Neural progenitor cell (in vitro differentiated cells): Measurements from ENCODE around the gene TCF4. TPM values are rescaled to one million over a fixed set of nuclear protein-coding genes. Genes with fewer than 3 reads are reported as not detected.

Source experiments
- DNase-seq: peaks from one replicate; pipeline ENCODE4 v3.0.0-alpha.2; 2016; ENCODE audit warnings: low spot score
- H2AFZ ChIP-seq: fragments of 200-600 bp; sonication (generic); replicated peaks from 2 replicates; pipeline ENCODE4 v1.6.1; 2016; ENCODE audit warnings: antibody characterized with exemption
- H3F3A ChIP-seq: fragments of 200-600 bp; sonication (generic); 2 replicates; pipeline ENCODE4 v1.6.1; 2016; ENCODE audit warnings: antibody characterized with exemption, low read depth
- H3K27ac ChIP-seq: fragments of 200-600 bp; sonication (generic); 2 replicates; pipeline ENCODE4 v1.5.1; 2016; ENCODE audit warnings: mild to moderate bottlenecking
- H3K27me3 ChIP-seq: fragments of 200-600 bp; sonication (generic); 2 replicates; pipeline ENCODE4 v1.6.1; 2016; ENCODE audit warnings: mild to moderate bottlenecking, moderate library complexity
- H3K36me3 ChIP-seq: fragments of 200-600 bp; sonication (generic); 2 replicates; pipeline ENCODE4 v1.5.1; 2016
- H3K4me1 ChIP-seq: fragments of 200-600 bp; sonication (generic); 2 replicates; pipeline ENCODE4 v1.6.1; 2016; ENCODE audit warnings: mixed run types
- H3K4me2 ChIP-seq: fragments of 200-600 bp; sonication (generic); 2 replicates; pipeline ENCODE4 v1.6.1; 2016
- H3K4me3 ChIP-seq: fragments of 200-600 bp; sonication (generic); 2 replicates; pipeline ENCODE4 v1.5.1; 2016
- H3K79me2 ChIP-seq: fragments of 200-600 bp; sonication (generic); 2 replicates; pipeline ENCODE4 v1.6.1; 2016; ENCODE audit warnings: low read depth
- H3K9ac ChIP-seq: fragments of 200-600 bp; sonication (generic); 2 replicates; pipeline ENCODE4 v1.6.1; 2016
- H3K9me3 ChIP-seq: fragments of 200-600 bp; sonication (generic); 2 replicates; pipeline ENCODE4 v1.5.1; 2016; ENCODE audit warnings: low read depth
- H4K20me1 ChIP-seq: fragments of 200-600 bp; sonication (generic); 2 replicates; pipeline ENCODE4 v1.6.1; 2016; ENCODE audit warnings: low read depth
- H3K27ac Mint-ChIP-seq: 3 replicates; pipeline ENCODE4 v1.8.0; 2021; ENCODE audit warnings: mixed read lengths
- H3K27me3 Mint-ChIP-seq: 2 replicates; pipeline ENCODE4 v1.8.0; 2022; ENCODE audit warnings: low read depth, mild to moderate bottlenecking, inconsistent platforms, moderate library complexity, mixed read lengths; ENCODE audit not compliant: insufficient read depth
- H3K36me3 Mint-ChIP-seq: 3 replicates; pipeline ENCODE4 v1.8.0; 2021; ENCODE audit warnings: mixed read lengths
- H3K4me1 Mint-ChIP-seq: 3 replicates; pipeline ENCODE4 v1.8.0; 2021; ENCODE audit warnings: mixed read lengths
- H3K4me3 Mint-ChIP-seq: 3 replicates; pipeline ENCODE4 v1.8.0; 2021; ENCODE audit warnings: mild to moderate bottlenecking, moderate library complexity, mixed read lengths
- H3K9me3 Mint-ChIP-seq: 3 replicates; pipeline ENCODE4 v1.8.0; 2020; ENCODE audit warnings: mixed read lengths
- CTCF ChIP-seq: fragments of 200-600 bp; sonication (generic); IDR thresholded peaks from 2 replicates; pipeline ENCODE4 v1.5.1; 2017; ENCODE audit warnings: antibody characterized with exemption, mild to moderate bottlenecking
- EZH2 ChIP-seq: fragments of 200-600 bp; sonication (generic); IDR thresholded peaks from 2 replicates; pipeline ENCODE4 v1.6.1; 2017; ENCODE audit warnings: antibody characterized with exemption, mild to moderate bottlenecking, moderate library complexity
- EZH2phosphoT487 ChIP-seq: fragments of 200-600 bp; sonication (generic); IDR thresholded peaks from 2 replicates; pipeline ENCODE4 v1.6.1; 2017; ENCODE audit warnings: antibody characterized with exemption
- total RNA-seq: library from RNA; depleted of rRNA; stranded (reverse); fragments of >200 nt; gene quantifications from 2 replicates; pipeline ENCODE4 v1.2.3, GENCODE V29; 2015; ENCODE audit warnings: low replicate concordance

Gene TCF4
- total RNA-seq, 1 donor from 2014 or later, result 161 TPM

GRCh38 chr18:55286257-55286825 lies 301.7 kb downstream of the TCF4 start:
- H4K20me1 ChIP-seq, result peaks cover 69% of the 10 kb centered on the region
- H3K36me3 Mint-ChIP-seq, result peaks cover 3% of the 10 kb centered on the region
- no peak for TF ChIP-seq CTCF
- TF ChIP-seq EZH2, result no peak
- no peak for TF ChIP-seq EZH2phosphoT487
- H3K27ac Mint-ChIP-seq, result no peak overlapping the region
- no peaks in the 10 kb centered on the region for H3K4me1 Mint-ChIP-seq
- peaks cover 93% of the 10 kb centered on the region for H3K79me2 ChIP-seq
- H3K4me2 ChIP-seq, result no peak overlapping the region
- no peaks in the 10 kb centered on the region for H3K9me3 Mint-ChIP-seq
- no peak overlapping the region for H3K27ac ChIP-seq
- H3K27me3 Mint-ChIP-seq, result no peaks in the 10 kb centered on the region
- no peaks in the 10 kb centered on the region for H3K36me3 ChIP-seq
- H3K4me1 ChIP-seq, result peaks cover 5% of the 10 kb centered on the region
- H3K27me3 ChIP-seq, result no peaks in the 10 kb centered on the region
- no peaks in the 10 kb centered on the region for H3K9me3 ChIP-seq
- H3K4me3 Mint-ChIP-seq, result no peak overlapping the region
- H3F3A ChIP-seq, result no peaks in the 10 kb centered on the region
- H2AFZ ChIP-seq, result no peak overlapping the region
- no peak overlapping the region for H3K4me3 ChIP-seq
- no peak for DNase-seq
- H3K9ac ChIP-seq, result no peak overlapping the region

- Histone ChIP-seq H3K9ac (no peak overlapping the region), H4K20me1 (peaks cover 53% of the 10 kb centered on the region), H3K9me3 (no peaks in the 10 kb centered on the region), H3K27me3 (no peaks in the 10 kb centered on the region), H3F3A (no peaks in the 10 kb centered on the region), H3K79me2 (peaks cover 88% of the 10 kb centered on the region), H3K4me1 (peaks cover 5% of the 10 kb centered on the region), H3K36me3 (no peaks in the 10 kb centered on the region), H2AFZ (no peak overlapping the region), H3K4me3 (no peak overlapping the region), H3K4me2 (no peak overlapping the region), H3K27ac (no peak overlapping the region)
- H3K9me3 Mint-ChIP-seq, result no peaks in the 10 kb centered on the region
- H3K27me3 Mint-ChIP-seq, result no peaks in the 10 kb centered on the region
- peaks cover 4% of the 10 kb centered on the region for H3K36me3 Mint-ChIP-seq
- H3K27ac Mint-ChIP-seq, result no peak overlapping the region
- DNase-seq, result no peak
- no peak overlapping the region for H3K4me3 Mint-ChIP-seq
- H3K4me1 Mint-ChIP-seq, result no peaks in the 10 kb centered on the region
- TF ChIP-seq EZH2phosphoT487 (no peak), CTCF (no peak), EZH2 (no peak)
These were observed 303.4 kb downstream of the TCF4 start for GRCh38 chr18:55284614-55285013.

- Histone ChIP-seq H3K4me1 (peaks cover 5% of the 10 kb centered on the region), H3K79me2 (peaks cover 75% of the 10 kb centered on the region)
These were observed 304.7 kb downstream of the TCF4 start for GRCh38 chr18:55283309-55283708.

More at GRCh38 chr18:55283309-55283708, 304.7 kb downstream of the TCF4 start:
- H3K4me3 Mint-ChIP-seq, result no peak overlapping the region
- Histone ChIP-seq H3K36me3 (no peaks in the 10 kb centered on the region), H3K9me3 (no peaks in the 10 kb centered on the region), H3K9ac (no peak overlapping the region), H3K27me3 (no peaks in the 10 kb centered on the region), H3K4me3 (no peak overlapping the region), H4K20me1 (peaks cover 40% of the 10 kb centered on the region), H2AFZ (no peak overlapping the region), H3K27ac (no peak overlapping the region), H3K4me2 (no peak overlapping the region), H3F3A (no peaks in the 10 kb centered on the region)
- DNase-seq, result no peak
- no peaks in the 10 kb centered on the region for H3K4me1 Mint-ChIP-seq
- no peaks in the 10 kb centered on the region for H3K27me3 Mint-ChIP-seq
- H3K36me3 Mint-ChIP-seq, result peaks cover 9% of the 10 kb centered on the region
- H3K9me3 Mint-ChIP-seq, result no peaks in the 10 kb centered on the region
- TF ChIP-seq EZH2phosphoT487 (no peak), CTCF (no peak), EZH2 (no peak)
- H3K27ac Mint-ChIP-seq, result no peak overlapping the region
